Neural crest cell (in vitro differentiated cells): ENCODE data around the gene CPNE2. TPM values are rescaled to one million over a fixed set of nuclear protein-coding genes. Genes with fewer than 3 reads are reported as not detected.
"Not testable (repeated sequence)": the region's sequence is repeated elsewhere in the genome, so short reads cannot be mapped to it uniquely, and the experiment has no call there.

Experiments
- DNase-seq: peaks from one replicate; pipeline ENCODE4 v3.0.0; 2021; ENCODE audit warnings: low read depth, mixed read lengths, low spot score
- H3K27ac Mint-ChIP-seq: one replicate; pipeline ENCODE4 v1.8.0; 2021; ENCODE audit warnings: mild to moderate bottlenecking, mixed read lengths; ENCODE audit not compliant: unreplicated experiment
- H3K27me3 Mint-ChIP-seq: 2 replicates; pipeline ENCODE4 v1.8.0; 2021; ENCODE audit warnings: low read depth, mild to moderate bottlenecking, mixed read lengths
- H3K36me3 Mint-ChIP-seq: 2 replicates; pipeline ENCODE4 v1.8.0; 2021; ENCODE audit warnings: low read depth, mild to moderate bottlenecking, mixed read lengths
- H3K4me1 Mint-ChIP-seq: 2 replicates; pipeline ENCODE4 v1.8.0; 2021; ENCODE audit warnings: mixed read lengths
- H3K4me3 Mint-ChIP-seq: one replicate; pipeline ENCODE4 v1.8.0; 2021; ENCODE audit warnings: mild to moderate bottlenecking, mixed read lengths
- H3K9me3 Mint-ChIP-seq: 2 replicates; pipeline ENCODE4 v1.8.0; 2021; ENCODE audit warnings: mixed read lengths
- total RNA-seq: library from RNA; stranded (reverse); gene quantifications from 2 replicates; pipeline ENCODE4 v1.2.1, GENCODE V29; 2021
- TF ChIP-seq, protein P1 (sequence below): fragments of 200-600 bp; sonication (generic); conservative IDR thresholded peaks from 2 replicates; pipeline ENCODE4 v1.5.0; 2021; ENCODE audit warnings: antibody characterized with exemption, mild to moderate bottlenecking

The CPNE2 gene
- total RNA-seq, 1 donor from 2014 or later = 33.1 TPM

GRCh38 chr16:57070424-57070823, 22.0 kb upstream of the CPNE2 start:
- H3K27me3 Mint-ChIP-seq = no peaks in the 10 kb centered on the region

DNA sequence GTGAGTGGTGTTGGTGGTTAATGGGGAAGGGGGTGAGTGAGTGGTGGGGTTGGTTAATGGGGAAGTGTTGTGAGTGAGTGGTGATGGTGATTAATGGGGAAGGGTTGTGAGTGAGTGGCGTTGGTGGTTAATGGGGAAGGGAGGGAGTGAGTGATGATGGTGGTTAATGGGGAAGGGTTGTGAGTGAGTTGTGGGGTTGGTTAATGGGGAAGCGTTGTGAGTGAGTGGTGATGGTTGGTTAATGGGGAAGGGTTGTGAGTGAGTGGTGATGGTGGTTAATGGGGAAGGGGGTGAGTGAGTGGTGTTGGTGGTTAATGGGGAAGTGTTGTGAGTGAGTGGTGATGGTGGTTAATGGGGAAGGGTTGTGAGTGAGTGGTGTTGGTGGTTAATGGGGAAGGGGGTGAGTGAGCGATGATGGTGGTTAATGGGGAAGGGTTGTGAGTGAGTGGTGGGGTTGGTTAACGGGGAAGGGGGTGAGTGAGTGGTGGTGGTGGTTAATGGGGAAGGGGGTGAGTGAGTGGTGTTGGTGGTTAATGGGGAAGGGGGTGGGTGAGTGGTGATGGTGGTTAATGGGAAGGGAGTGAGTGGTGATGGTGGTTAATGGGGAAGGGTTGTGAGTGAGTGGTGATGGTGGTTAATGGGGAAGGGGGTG, 21.2 kb upstream of the CPNE2 start:
- not testable (repeated sequence) for H3K9me3 Mint-ChIP-seq, H3K36me3 Mint-ChIP-seq, H3K27ac Mint-ChIP-seq

More at GRCh38 chr16:57070424-57070823, 22.0 kb upstream of the CPNE2 start:
- Mint-ChIP-seq H3K4me1 (no peaks in the 10 kb centered on the region), H3K4me3 (no peak overlapping the region), H3K9me3 (no peaks in the 10 kb centered on the region), H3K36me3 (no peaks in the 10 kb centered on the region), H3K27ac (no peak overlapping the region)
- TF ChIP-seq, protein P1, sequence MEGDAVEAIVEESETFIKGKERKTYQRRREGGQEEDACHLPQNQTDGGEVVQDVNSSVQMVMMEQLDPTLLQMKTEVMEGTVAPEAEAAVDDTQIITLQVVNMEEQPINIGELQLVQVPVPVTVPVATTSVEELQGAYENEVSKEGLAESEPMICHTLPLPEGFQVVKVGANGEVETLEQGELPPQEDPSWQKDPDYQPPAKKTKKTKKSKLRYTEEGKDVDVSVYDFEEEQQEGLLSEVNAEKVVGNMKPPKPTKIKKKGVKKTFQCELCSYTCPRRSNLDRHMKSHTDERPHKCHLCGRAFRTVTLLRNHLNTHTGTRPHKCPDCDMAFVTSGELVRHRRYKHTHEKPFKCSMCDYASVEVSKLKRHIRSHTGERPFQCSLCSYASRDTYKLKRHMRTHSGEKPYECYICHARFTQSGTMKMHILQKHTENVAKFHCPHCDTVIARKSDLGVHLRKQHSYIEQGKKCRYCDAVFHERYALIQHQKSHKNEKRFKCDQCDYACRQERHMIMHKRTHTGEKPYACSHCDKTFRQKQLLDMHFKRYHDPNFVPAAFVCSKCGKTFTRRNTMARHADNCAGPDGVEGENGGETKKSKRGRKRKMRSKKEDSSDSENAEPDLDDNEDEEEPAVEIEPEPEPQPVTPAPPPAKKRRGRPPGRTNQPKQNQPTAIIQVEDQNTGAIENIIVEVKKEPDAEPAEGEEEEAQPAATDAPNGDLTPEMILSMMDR = no peak
- no peak for DNase-seq

GRCh38 chr16:57071831-57072582, 20.4 kb upstream of the CPNE2 start:
- Mint-ChIP-seq H3K4me1 (no peaks in the 10 kb centered on the region), H3K27ac (no peak overlapping the region), H3K27me3 (no peaks in the 10 kb centered on the region), H3K4me3 (no peak overlapping the region), H3K9me3 (no peaks in the 10 kb centered on the region), H3K36me3 (no peaks in the 10 kb centered on the region)
- DNase-seq = no peak
- TF ChIP-seq, protein P1 = no peak

More for the DNA sequence above, 21.2 kb upstream of the CPNE2 start:
- not testable (repeated sequence) for DNase-seq, H3K27me3 Mint-ChIP-seq, H3K4me3 Mint-ChIP-seq, H3K4me1 Mint-ChIP-seq

GRCh38 chr16:57072616-57073275, 19.6 kb upstream of the CPNE2 start:
- Mint-ChIP-seq H3K27me3 (no peaks in the 10 kb centered on the region), H3K9me3 (no peaks in the 10 kb centered on the region), H3K4me1 (no peaks in the 10 kb centered on the region), H3K4me3 (no peak overlapping the region), H3K27ac (no peak overlapping the region), H3K36me3 (no peaks in the 10 kb centered on the region)
- no peak for DNase-seq
- TF ChIP-seq, protein P1 = no peak

DNA sequence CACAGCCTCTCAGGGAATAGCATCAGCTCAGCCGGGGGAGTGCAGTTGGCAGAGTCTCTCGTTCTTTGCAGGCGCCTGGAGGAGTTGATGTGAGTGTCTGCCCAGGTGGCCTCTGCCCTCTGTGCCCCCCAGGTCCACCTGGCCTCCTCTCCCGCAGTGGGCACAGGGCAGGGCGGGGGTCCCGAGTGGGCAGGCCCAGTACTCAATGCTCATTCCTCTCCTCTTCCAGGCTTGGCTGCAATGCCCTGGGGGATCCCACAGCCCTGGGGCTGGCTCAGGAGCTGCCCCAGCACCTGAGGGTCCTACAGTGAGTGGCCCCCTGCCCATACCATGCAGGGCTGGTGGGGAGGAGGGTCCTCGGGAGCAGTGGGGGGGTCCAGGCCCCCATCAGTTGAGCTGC, 14.7 kb upstream of the CPNE2 start:
- H3K4me1 Mint-ChIP-seq = no peaks in the 10 kb centered on the region
- no peak overlapping the region for H3K4me3 Mint-ChIP-seq
- DNase-seq = no peak
- H3K27me3 Mint-ChIP-seq = no peaks in the 10 kb centered on the region
- no peaks in the 10 kb centered on the region for H3K9me3 Mint-ChIP-seq
- TF ChIP-seq, protein P1 = no peak
- no peaks in the 10 kb centered on the region for H3K36me3 Mint-ChIP-seq
- H3K27ac Mint-ChIP-seq = no peak overlapping the region

- no peaks in the 10 kb centered on the region for H3K27me3 Mint-ChIP-seq
- no peak overlapping the region for H3K27ac Mint-ChIP-seq
- H3K4me1 Mint-ChIP-seq = peaks cover 6% of the 10 kb centered on the region
- H3K36me3 Mint-ChIP-seq = no peaks in the 10 kb centered on the region
- no peak for DNase-seq
- no peaks in the 10 kb centered on the region for H3K9me3 Mint-ChIP-seq
- H3K4me3 Mint-ChIP-seq = no peak overlapping the region
- TF ChIP-seq, protein P1 = no peak
Measured at GRCh38 chr16:57081744-57082143, 10.6 kb upstream of the CPNE2 start.
